Endothelial cell of umbilical vein (primary cell): ENCODE data around the gene CEBPZOS. TPM values are rescaled to one million over a fixed set of nuclear protein-coding genes. Genes with fewer than 3 reads are reported as not detected.

Source experiments
- BruUV-seq: library from RNA; stranded (reverse); fragments of 400-500 nt; replicated peaks from 2 replicates; lab custom pipeline; 2021; lab: Mats Ljungman, UMichigan
- CTCF ChIA-PET: fragments of 300-600, 350-600 bp; sonication (Branson Sonifier 250); formaldehyde crosslinking; loops from one replicate; lab custom pipeline; 2021; ENCODE audit warnings: antibody characterized with exemption, inconsistent platforms; lab: Charles Lee
- POLR2A ChIA-PET: fragments of 300-600, 350-600 bp; sonication (Branson Sonifier 250); formaldehyde crosslinking; loops from one replicate; lab custom pipeline; 2021; ENCODE audit warnings: antibody characterized with exemption, inconsistent platforms; lab: Charles Lee
- DNase-seq: peaks from one replicate; pipeline ENCODE4 v3.0.0-alpha.2; 2011; ENCODE audit warnings: low read depth, low spot score
- FAIRE-seq: peaks from 2 replicates; lab custom pipeline; 2011; peaks lifted over from hg19 to GRCh38; lab: Jason Lieb, UNC
- H2AFZ ChIP-seq: 2 replicates; pipeline ENCODE4 v1.6.0; 2012; ENCODE audit warnings: low read depth, low read length, control low read depth, inconsistent platforms
- H3K27ac ChIP-seq: 2 replicates; pipeline ENCODE4 v1.5.1; 2011; ENCODE audit warnings: low read depth, mild to moderate bottlenecking, control low read depth, low read length, moderate library complexity; ENCODE audit not compliant: insufficient read depth
- H3K27me3 ChIP-seq, 2 experiments: 2 replicates each; pipeline versions ENCODE4 v1.6.0 to v1.6.1; 2011; ENCODE audit warnings: low read length in 2 of 2, mixed read lengths in 1 of 2; ENCODE audit not compliant: control insufficient read depth in 2 of 2, insufficient read depth in 2 of 2
- H3K36me3 ChIP-seq, 2 experiments: 2 replicates in 1 of 2; 3 replicates in 1 of 2; pipeline ENCODE4 v1.5.1; 2011; ENCODE audit warnings: low read length in 2 of 2, mild to moderate bottlenecking in 1 of 2, moderate library complexity in 1 of 2; ENCODE audit not compliant: control insufficient read depth in 2 of 2, insufficient read depth in 2 of 2; ENCODE audit errors: extremely low read depth in 1 of 2
- H3K4me1 ChIP-seq: 3 replicates; pipeline ENCODE4 v1.5.1; 2011; ENCODE audit warnings: mild to moderate bottlenecking, low read length; ENCODE audit not compliant: control insufficient read depth, insufficient read depth; ENCODE audit errors: extremely low read depth
- H3K4me2 ChIP-seq: 2 replicates; pipeline ENCODE4 v1.6.1; 2011; ENCODE audit warnings: low read length, control low read depth, mixed read lengths; ENCODE audit not compliant: insufficient read depth
- H3K4me3 ChIP-seq, 3 experiments: fragments of 200-600 bp in 1 of 3; sonication (generic), shearing (Covaris generic) in 1 of 3; replicated peaks in 1 of 3; 2 replicates each; pipeline ENCODE4 v1.5.1; 2011 to 2016; ENCODE audit warnings: control low read depth in 3 of 3, low read length in 3 of 3, mild to moderate bottlenecking in 2 of 3, inconsistent platforms in 1 of 3, low read depth in 1 of 3, moderate library complexity in 1 of 3; ENCODE audit not compliant: insufficient read depth in 1 of 3
- H3K79me2 ChIP-seq: 2 replicates; pipeline ENCODE4 v1.6.0; 2012; ENCODE audit warnings: low read length, inconsistent platforms; ENCODE audit not compliant: control insufficient read depth, insufficient read depth
- H3K9ac ChIP-seq: replicated peaks from 2 replicates; pipeline ENCODE3; 2011; ENCODE audit warnings: low read length, control low read depth; ENCODE audit not compliant: insufficient read depth; ENCODE audit errors: extremely low read depth
- H3K9me1 ChIP-seq: replicated peaks from 3 replicates; pipeline ENCODE4 v1.6.0; 2011; ENCODE audit warnings: mild to moderate bottlenecking, low read length; ENCODE audit not compliant: control insufficient read depth, insufficient read depth; ENCODE audit errors: extremely low read depth
- H3K9me3 ChIP-seq: replicated peaks from 2 replicates; pipeline ENCODE4 v1.5.1; 2012; ENCODE audit warnings: low read length, inconsistent platforms; ENCODE audit not compliant: control insufficient read depth, insufficient read depth
- H4K20me1 ChIP-seq: replicated peaks from 2 replicates; pipeline ENCODE3; 2011; ENCODE audit warnings: mild to moderate bottlenecking, low read length; ENCODE audit not compliant: control insufficient read depth, insufficient read depth; ENCODE audit errors: extremely low read depth
- CTCF ChIP-seq, 2 donors: IDR thresholded peaks; 1 replicate in 1 of 2; 2 replicates in 1 of 2; pipeline ENCODE4 v1.5.1; 2011; ENCODE audit warnings: low read length in 2 of 2, mild to moderate bottlenecking in 2 of 2, moderate library complexity in 2 of 2, control low read depth in 1 of 2, inconsistent platforms in 1 of 2, low read depth in 1 of 2; ENCODE audit not compliant: insufficient read depth in 1 of 2; ENCODE audit errors: extremely low read depth in 1 of 2
- EZH2 ChIP-seq: IDR thresholded peaks from 2 replicates; pipeline ENCODE4 v1.6.1; 2012; ENCODE audit warnings: borderline replicate concordance, low read depth, mild to moderate bottlenecking, moderate library complexity, low read length, inconsistent platforms; ENCODE audit not compliant: severe bottlenecking
- FOS ChIP-seq: IDR thresholded peaks from 2 replicates; pipeline ENCODE4 v1.6.1; 2011; ENCODE audit warnings: mild to moderate bottlenecking, low read length, moderate library complexity, borderline replicate concordance; ENCODE audit not compliant: insufficient read depth
- GATA2 ChIP-seq: IDR thresholded peaks from 2 replicates; pipeline ENCODE4 v1.7.0; 2011; ENCODE audit warnings: low read depth, mild to moderate bottlenecking, moderate library complexity, mixed read lengths, low read length; ENCODE audit not compliant: insufficient read length, insufficient read depth
- JUN ChIP-seq: IDR thresholded peaks from 2 replicates; pipeline ENCODE4 v1.6.1; 2011; ENCODE audit warnings: borderline replicate concordance, low read depth; ENCODE audit not compliant: insufficient read length, insufficient read depth
- MAX ChIP-seq: IDR thresholded peaks from 2 replicates; pipeline ENCODE4 v1.6.1; 2011; ENCODE audit not compliant: insufficient read depth, insufficient read length
- MYC ChIP-seq: IDR thresholded peaks from one replicate; pipeline ENCODE4 v1.6.1; 2011; ENCODE audit warnings: mild to moderate bottlenecking, low read depth, low read length
- POLR2A ChIP-seq: IDR thresholded peaks from 2 replicates; pipeline ENCODE4 v1.6.1; 2012; ENCODE audit warnings: low read depth, mild to moderate bottlenecking, control low read depth, low read length
- POLR2AphosphoS5 ChIP-seq: IDR thresholded peaks from 2 replicates; pipeline ENCODE4 v1.6.1; 2012; ENCODE audit warnings: low read depth, mild to moderate bottlenecking, control low read depth, low read length, moderate library complexity; ENCODE audit not compliant: insufficient read depth
- dilution Hi-C: fragments of 300-500 bp; cut with MboI; formaldehyde crosslinking; loops from one replicate; pipeline ENCODE4 v1.15.0; 2019; ENCODE audit warnings: low sequenced_read_pairs; ENCODE audit not compliant: extremely low pct_ligation_motif_present
- intact Hi-C: fragments of 100-400 bp; cut with micrococcal nuclease; formaldehyde crosslinking; loops from one replicate; pipeline ENCODE4 v1.10.0; 2022
- polyA plus RNA-seq, 4 experiments: library from polyadenylated mRNA; depleted of rRNA in 3 of 4; stranded (reverse) in 3 of 4; unstranded in 1 of 4; fragments of >200 nt; gene quantifications; 2 replicates each; pipeline versions ENCODE4 v1.2.1 to v1.2.3, GENCODE V29; 2011 to 2012; ENCODE audit warnings: missing spikeins in 1 of 4
- total RNA-seq: library from RNA; stranded (reverse); gene quantifications from 2 replicates; pipeline ENCODE4 v1.2.3, GENCODE V29; 2021

Gene CEBPZOS
- total and polyA plus RNA-seq, 2 donors (not counting 3 experiments of a cell fraction or from before 2014, with no cell fraction given): 29.1 to 36.3 TPM

GRCh38 chr2:37190290-37190689, 6.0 kb upstream of the CEBPZOS start:
- CTCF ChIA-PET: interaction anchor here (1.0 to 1.2 kb wide), 2 partner anchors 9 to 21 kb away, joined by 3 to 5 read pairs; no protein-coding TSS in a partner anchor
- POLR2A ChIA-PET: no interaction called here
- peak overlapping the region; percentile 58 for H2AFZ ChIP-seq

GRCh38 chr2:37191253-37191652, 5.0 kb upstream of the CEBPZOS start:
- H3K4me3 ChIP-seq: no peak overlapping the region
- no peaks in the 10 kb centered on the region for H3K79me2 ChIP-seq
- dilution Hi-C loops (no loop called here), intact Hi-C loops (no loop called here)
- no peaks in the 10 kb centered on the region for H3K9me3 ChIP-seq
- H3K9me1 ChIP-seq: no peaks in the 10 kb centered on the region
- DNase-seq (no peak), FAIRE-seq (no peak)
- no peak for TF ChIP-seq JUN
- TF ChIP-seq POLR2AphosphoS5: no peak
- TF ChIP-seq MYC: no peak
- no peak for TF ChIP-seq GATA2
- TF ChIP-seq FOS: no peak
- no peak for TF ChIP-seq POLR2A
- TF ChIP-seq MAX: no peak
- no peak for TF ChIP-seq CTCF (IDR thresholded peaks at IDR 0.05; ENCODE audit: extremely low read depth in 1 of 2, insufficient read depth in 1 of 2, low read depth in 1 of 2, low read length in 2 of 2)
- TF ChIP-seq EZH2: no peak
- no peak overlapping the region for H3K27ac ChIP-seq
- H4K20me1 ChIP-seq: no peaks in the 10 kb centered on the region
- ChIA-PET CTCF (interaction anchor here (1.6 kb wide), 1 partner anchor 10 kb away, joined by 5 read pairs; no protein-coding TSS in a partner anchor), POLR2A (no interaction called here)
- no peak overlapping the region for H3K4me2 ChIP-seq
- no peaks in the 10 kb centered on the region for H3K27me3 ChIP-seq
- H2AFZ ChIP-seq: no peak overlapping the region
- no peaks in the 10 kb centered on the region for H3K36me3 ChIP-seq
- no peak overlapping the region for H3K9ac ChIP-seq
- H3K4me1 ChIP-seq: peaks cover 6% of the 10 kb centered on the region
- no TSS peak for BruUV-seq

More at GRCh38 chr2:37190290-37190689, 6.0 kb upstream of the CEBPZOS start:
- Histone ChIP-seq H3K9me3 (no peaks in the 10 kb centered on the region), H3K27ac (no peak overlapping the region), H3K4me2 (no peak overlapping the region), H3K9ac (no peak overlapping the region), H3K36me3 (no peaks in the 10 kb centered on the region), H3K79me2 (no peaks in the 10 kb centered on the region), H3K27me3 (peaks cover 0 to 4% of the 10 kb centered on the region in 2 experiments), H3K4me3 (no peak overlapping the region), H4K20me1 (no peaks in the 10 kb centered on the region), H3K4me1 (peaks cover 6% of the 10 kb centered on the region), H3K9me1 (no peaks in the 10 kb centered on the region)
- BruUV-seq: no TSS peak
- FAIRE-seq (no peak), DNase-seq (no peak)
- dilution Hi-C loops (no loop called here), intact Hi-C loops (no loop called here)
- TF ChIP-seq JUN (no peak), POLR2A (no peak), EZH2 (no peak), POLR2AphosphoS5 (no peak), MYC (no peak), MAX (no peak)
